IgD-negative memory B cell (primary cell): ENCODE results near the gene WDR37. TPM values are rescaled to one million over a fixed set of nuclear protein-coding genes. Genes with fewer than 3 reads are reported as not detected.

Experiments
- H3K27ac Mint-ChIP-seq, 3 donors: one replicate each; pipeline ENCODE4 v1.8.0; 2020 to 2022; ENCODE audit warnings: mild to moderate bottlenecking in 3 of 3, mixed read lengths in 3 of 3, moderate library complexity in 1 of 3
- H3K27me3 Mint-ChIP-seq: one replicate; pipeline ENCODE4 v1.8.0; 2021; ENCODE audit warnings: mixed read lengths
- H3K36me3 Mint-ChIP-seq: one replicate; pipeline ENCODE4 v1.8.0; 2020; ENCODE audit warnings: mild to moderate bottlenecking, mixed read lengths
- H3K4me1 Mint-ChIP-seq, 3 donors: one replicate each; pipeline ENCODE4 v1.8.0; 2020 to 2022; ENCODE audit warnings: mixed read lengths in 3 of 3, mild to moderate bottlenecking in 1 of 3
- H3K4me3 Mint-ChIP-seq, 4 donors: one replicate each; pipeline ENCODE4 v1.8.0; 2020 to 2022; ENCODE audit warnings: mild to moderate bottlenecking in 4 of 4, mixed read lengths in 4 of 4, moderate library complexity in 3 of 4
- H3K9me3 Mint-ChIP-seq, 3 donors: one replicate each; pipeline ENCODE4 v1.8.0; 2020 to 2021; ENCODE audit warnings: mixed read lengths in 3 of 3, mild to moderate bottlenecking in 1 of 3
- polyA plus RNA-seq: library from polyadenylated mRNA; unstranded; fragments of 300-500 nt; fragmentation: Illumina TruSeq; gene quantifications from one replicate; pipeline ENCODE4 v1.2.3, GENCODE V29; 2021

The WDR37 gene
- polyA plus RNA-seq, 1 donor from 2014 or later = 14.7 TPM

GRCh38 chr10:1070919-1071318, 14.7 kb downstream of the WDR37 start:
- H3K4me3 Mint-ChIP-seq = no peak overlapping the region
- H3K27me3 Mint-ChIP-seq = no peaks in the 10 kb centered on the region
- H3K36me3 Mint-ChIP-seq = peaks cover 8% of the 10 kb centered on the region
- H3K4me1 Mint-ChIP-seq = peaks cover 14 to 18% (median 18%) of the 10 kb centered on the region in 3 donors
- no peaks in the 10 kb centered on the region for H3K9me3 Mint-ChIP-seq
- no peak overlapping the region for H3K27ac Mint-ChIP-seq

- peaks cover 0 to 10% (median 2%) of the 10 kb centered on the region in 3 donors for H3K4me1 Mint-ChIP-seq
- H3K9me3 Mint-ChIP-seq = no peaks in the 10 kb centered on the region
- no peak overlapping the region for H3K4me3 Mint-ChIP-seq
- H3K36me3 Mint-ChIP-seq = peaks cover 10% of the 10 kb centered on the region
- H3K27ac Mint-ChIP-seq = peak overlapping the region in 1 of 3 donors; percentile 89
- H3K27me3 Mint-ChIP-seq = no peaks in the 10 kb centered on the region
These were observed 18.0 kb downstream of the WDR37 start for GRCh38 chr10:1074052-1074747.

DNA sequence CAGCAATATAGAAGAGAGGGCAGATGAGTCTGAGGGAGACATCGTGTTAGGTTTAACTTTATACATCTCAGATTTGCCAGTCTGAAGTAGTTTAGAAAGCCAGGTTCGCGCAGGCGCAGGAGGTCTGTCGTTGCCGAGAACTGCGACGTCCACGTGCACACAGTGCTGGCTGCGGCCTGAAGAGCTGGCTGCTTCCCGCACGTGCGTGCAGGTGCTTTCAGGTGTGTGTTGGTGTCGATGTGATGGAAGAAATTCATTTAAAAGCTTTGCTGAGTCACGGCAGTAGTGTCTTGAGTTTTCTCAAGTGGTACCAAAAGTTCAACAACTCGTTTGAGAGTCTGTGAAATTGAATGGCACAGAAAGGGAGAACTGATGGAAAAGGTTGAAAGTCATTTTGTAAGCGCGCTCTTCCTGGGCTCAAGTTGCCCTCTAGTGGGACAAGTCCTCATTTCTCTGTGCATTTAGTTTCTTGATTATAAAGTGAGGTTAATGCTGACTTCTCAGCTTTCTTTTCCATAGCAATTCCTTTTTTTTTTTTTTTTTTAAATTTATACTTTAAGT, 18.6 kb downstream of the WDR37 start:
- no peaks in the 10 kb centered on the region for H3K27me3 Mint-ChIP-seq
- no peak overlapping the region for H3K4me3 Mint-ChIP-seq
- H3K27ac Mint-ChIP-seq = peak overlapping the region in 1 of 3 donors; percentile 89
- H3K9me3 Mint-ChIP-seq = no peaks in the 10 kb centered on the region
- peaks cover 12% of the 10 kb centered on the region for H3K36me3 Mint-ChIP-seq
- peaks cover 0 to 7% (median 2%) of the 10 kb centered on the region in 3 donors for H3K4me1 Mint-ChIP-seq

DNA sequence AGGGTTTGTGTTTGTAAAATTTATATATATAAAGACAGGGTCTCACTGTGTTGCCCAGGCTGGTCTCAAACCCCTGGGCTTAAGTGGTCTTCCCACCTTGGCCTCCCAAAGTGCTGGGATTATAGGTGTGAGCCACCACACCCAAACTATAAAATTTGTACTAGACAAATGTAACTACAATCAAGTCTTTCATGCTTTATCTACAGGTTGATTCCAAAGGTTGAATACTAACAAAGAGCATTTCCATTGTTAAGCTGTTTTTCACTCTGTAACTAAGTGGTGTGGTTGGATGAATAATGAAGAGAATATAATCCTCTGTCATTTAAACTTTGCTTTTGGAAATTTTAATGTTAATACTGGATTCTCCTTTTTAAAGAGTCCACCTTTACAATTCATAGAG, 22.5 kb downstream of the WDR37 start:
- Mint-ChIP-seq H3K4me1 (peaks cover 0 to 4% (median 2%) of the 10 kb centered on the region in 3 donors), H3K27ac (no peak overlapping the region), H3K9me3 (no peaks in the 10 kb centered on the region), H3K4me3 (no peak overlapping the region), H3K27me3 (no peaks in the 10 kb centered on the region), H3K36me3 (peaks cover 10% of the 10 kb centered on the region)

GRCh38 chr10:1083581-1083980, 27.4 kb downstream of the WDR37 start:
- Mint-ChIP-seq H3K27ac (peak overlapping the region in 1 of 3 donors; percentile 89), H3K36me3 (peaks cover 15% of the 10 kb centered on the region)

GRCh38 chr10:1084011-1084950, 28.1 kb downstream of the WDR37 start:
- Mint-ChIP-seq H3K4me3 (no peak overlapping the region), H3K36me3 (peaks cover 12% of the 10 kb centered on the region), H3K9me3 (no peaks in the 10 kb centered on the region), H3K27me3 (no peaks in the 10 kb centered on the region), H3K4me1 (peaks cover 0 to 2% (median 2%) of the 10 kb centered on the region in 3 donors), H3K27ac (no peak overlapping the region)

More at GRCh38 chr10:1083581-1083980, 27.4 kb downstream of the WDR37 start:
- Mint-ChIP-seq H3K4me1 (peaks cover 0 to 2% (median 2%) of the 10 kb centered on the region in 3 donors), H3K4me3 (peak overlapping the region in 1 of 4 donors; percentile 39), H3K9me3 (no peaks in the 10 kb centered on the region), H3K27me3 (no peaks in the 10 kb centered on the region)

- Mint-ChIP-seq H3K9me3 (no peaks in the 10 kb centered on the region), H3K4me1 (peaks cover 0 to 4% (median 2%) of the 10 kb centered on the region in 3 donors), H3K36me3 (peaks cover 9% of the 10 kb centered on the region), H3K27ac (no peak overlapping the region), H3K4me3 (no peak overlapping the region), H3K27me3 (no peaks in the 10 kb centered on the region)
These were observed 29.1 kb downstream of the WDR37 start for GRCh38 chr10:1085258-1085657.

DNA sequence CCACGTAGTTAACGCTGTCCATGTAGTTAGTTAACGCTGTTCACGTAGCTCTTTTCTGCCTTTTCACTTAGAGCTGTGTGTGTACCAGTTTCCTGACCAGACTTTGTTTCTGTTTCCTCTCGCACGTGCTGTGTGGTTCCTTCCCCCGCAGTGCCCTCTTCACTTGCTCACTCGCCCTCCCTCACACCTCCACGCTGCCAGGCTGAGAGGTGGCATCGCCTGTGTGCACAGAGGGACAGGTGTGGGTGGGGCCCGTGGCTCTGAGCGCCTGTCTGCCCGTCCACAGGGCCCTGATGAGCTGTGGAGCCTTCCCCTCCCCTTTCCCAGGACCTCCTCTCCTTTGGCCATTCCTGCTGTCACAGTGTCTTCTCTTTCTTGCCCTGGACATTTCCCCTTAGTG, 30.6 kb downstream of the WDR37 start:
- Mint-ChIP-seq H3K9me3 (no peaks in the 10 kb centered on the region), H3K36me3 (peaks cover 13% of the 10 kb centered on the region), H3K4me1 (peaks cover 0 to 4% (median 2%) of the 10 kb centered on the region in 3 donors), H3K4me3 (no peak overlapping the region), H3K27me3 (no peaks in the 10 kb centered on the region), H3K27ac (no peak overlapping the region)

GRCh38 chr10:1089017-1089689, 33.0 kb downstream of the WDR37 start:
- peaks cover 0 to 4% (median 2%) of the 10 kb centered on the region in 3 donors for H3K4me1 Mint-ChIP-seq
- no peaks in the 10 kb centered on the region for H3K9me3 Mint-ChIP-seq
- no peaks in the 10 kb centered on the region for H3K27me3 Mint-ChIP-seq
- H3K4me3 Mint-ChIP-seq = no peak overlapping the region
- H3K27ac Mint-ChIP-seq = no peak overlapping the region
- peaks cover 10% of the 10 kb centered on the region for H3K36me3 Mint-ChIP-seq

DNA sequence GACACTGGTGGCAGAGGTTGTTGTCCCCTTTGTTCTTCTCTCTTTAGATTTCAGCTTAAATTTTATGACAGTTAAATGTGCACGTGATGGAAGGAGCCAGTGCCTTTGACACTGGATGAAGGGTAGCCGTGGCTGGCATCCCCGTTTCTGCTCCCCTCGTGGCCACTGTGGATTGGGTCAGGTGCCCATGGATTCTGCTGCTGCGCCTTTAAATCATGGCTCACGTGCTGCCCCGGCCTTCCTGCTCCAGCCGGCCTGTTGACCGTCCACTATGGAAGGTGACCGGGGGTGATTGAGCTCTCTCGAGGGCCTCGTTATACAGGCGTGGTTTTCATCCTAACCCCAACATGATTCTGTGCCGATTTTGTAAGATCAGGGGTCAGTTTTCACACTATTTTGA, 34.5 kb downstream of the WDR37 start:
- Mint-ChIP-seq H3K4me1 (peaks cover 0 to 4% (median 2%) of the 10 kb centered on the region in 3 donors), H3K9me3 (no peaks in the 10 kb centered on the region)

GRCh38 chr10:1093696-1094095, 37.5 kb downstream of the WDR37 start:
- H3K4me1 Mint-ChIP-seq = peaks cover 0 to 2% (median 0%) of the 10 kb centered on the region in 3 donors
- H3K27me3 Mint-ChIP-seq = no peaks in the 10 kb centered on the region
- H3K36me3 Mint-ChIP-seq = peaks cover 5% of the 10 kb centered on the region
- H3K4me3 Mint-ChIP-seq = no peak overlapping the region
- no peak overlapping the region for H3K27ac Mint-ChIP-seq
- no peaks in the 10 kb centered on the region for H3K9me3 Mint-ChIP-seq

More for the DNA sequence above, 34.5 kb downstream of the WDR37 start:
- no peak overlapping the region for H3K27ac Mint-ChIP-seq
- H3K36me3 Mint-ChIP-seq = peaks cover 10% of the 10 kb centered on the region
- H3K4me3 Mint-ChIP-seq = no peak overlapping the region
- no peaks in the 10 kb centered on the region for H3K27me3 Mint-ChIP-seq

DNA sequence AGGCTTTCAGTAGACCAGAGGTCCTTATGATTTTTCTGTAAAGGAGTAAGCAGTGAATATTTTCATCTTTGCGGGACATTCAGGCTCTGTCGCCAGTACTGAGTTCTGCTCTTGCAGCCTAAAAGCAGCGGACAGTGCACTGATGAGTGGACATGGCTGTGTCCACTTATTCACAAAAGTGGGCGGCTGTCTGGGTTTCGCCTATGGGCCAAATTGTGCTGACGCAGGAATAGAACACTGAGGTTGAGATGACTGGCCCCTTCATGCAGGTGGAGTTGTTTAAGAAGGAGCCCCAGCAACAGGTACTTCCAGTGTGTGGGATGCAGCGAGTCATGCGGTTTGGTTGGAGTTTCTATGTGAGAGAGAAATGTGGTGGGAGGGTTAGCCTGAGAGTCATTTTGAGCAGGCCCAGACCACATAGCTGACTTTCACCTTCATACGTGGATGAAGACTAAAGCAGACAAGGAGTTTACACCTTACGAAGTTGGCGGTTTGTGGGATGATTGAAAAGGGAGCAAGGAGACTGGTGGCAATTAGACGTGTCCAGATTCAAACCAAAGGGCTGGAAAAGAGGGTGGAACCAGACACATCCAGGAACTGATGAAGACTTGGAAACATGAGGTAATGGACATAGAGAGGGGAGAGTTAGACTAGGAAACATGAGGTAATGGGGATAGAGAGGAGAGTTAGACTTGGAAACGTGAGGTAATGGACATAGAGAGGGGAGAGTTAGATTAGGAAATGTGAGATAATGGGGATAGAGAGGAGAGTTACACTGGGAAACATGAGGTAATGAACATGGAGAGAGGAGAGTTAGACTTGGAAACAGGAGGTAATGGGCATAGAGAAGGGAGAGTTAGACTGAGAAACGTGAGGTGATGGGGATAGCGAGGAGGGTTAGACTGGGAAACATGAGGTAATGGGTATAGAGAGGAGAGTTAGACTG, 38.2 kb downstream of the WDR37 start:
- Mint-ChIP-seq H3K27me3 (no peaks in the 10 kb centered on the region), H3K4me1 (peaks cover 0 to 2% (median 0%) of the 10 kb centered on the region in 3 donors), H3K4me3 (no peak overlapping the region), H3K27ac (no peak overlapping the region), H3K9me3 (no peaks in the 10 kb centered on the region), H3K36me3 (peaks cover 5% of the 10 kb centered on the region)

- Mint-ChIP-seq H3K4me3 (no peak overlapping the region), H3K9me3 (no peaks in the 10 kb centered on the region), H3K4me1 (peaks cover 0 to 3% (median 0%) of the 10 kb centered on the region in 3 donors), H3K36me3 (peaks cover 5% of the 10 kb centered on the region), H3K27me3 (no peaks in the 10 kb centered on the region), H3K27ac (no peak overlapping the region)
These were observed 39.3 kb downstream of the WDR37 start for GRCh38 chr10:1095498-1095897.
